Mesenchymal stem cell (in vitro differentiated cells and primary cell): ENCODE data around the gene RSAD1.

Experiments
- DNase-seq: peaks from one replicate; pipeline ENCODE4 v3.0.0-alpha.2; 2013
- H2AFZ ChIP-seq: one replicate; pipeline ENCODE4 v1.6.1; 2013; ENCODE audit warnings: low read depth, mild to moderate bottlenecking, control low read depth, inconsistent platforms, low read length, moderate library complexity
- H2AK5ac ChIP-seq: 2 replicates; pipeline ENCODE4 v1.6.1; 2013; ENCODE audit warnings: low read length, moderate library complexity, mild to moderate bottlenecking, inconsistent platforms; ENCODE audit not compliant: severe bottlenecking
- H2BK120ac ChIP-seq: one replicate; pipeline ENCODE4 v1.6.1; 2013; ENCODE audit warnings: low read depth, mild to moderate bottlenecking, inconsistent platforms, low read length, moderate library complexity
- H2BK12ac ChIP-seq, 2 experiments: one replicate each; pipeline ENCODE4 v1.6.1; 2013; ENCODE audit warnings: inconsistent platforms in 2 of 2, low read length in 2 of 2, mild to moderate bottlenecking in 2 of 2, moderate library complexity in 2 of 2, control low read depth in 1 of 2
- H2BK15ac ChIP-seq: one replicate; pipeline ENCODE4 v1.6.1; 2013; ENCODE audit warnings: mild to moderate bottlenecking, low read depth, inconsistent platforms; ENCODE audit not compliant: poor library complexity, severe bottlenecking
- H2BK5ac ChIP-seq: 2 replicates; pipeline ENCODE4 v1.6.1; 2013; ENCODE audit warnings: low read depth, mild to moderate bottlenecking, low read length, control low read depth, inconsistent platforms; ENCODE audit not compliant: poor library complexity, severe bottlenecking
- H3K14ac ChIP-seq, 2 experiments: one replicate each; pipeline ENCODE4 v1.6.1; 2013; ENCODE audit warnings: inconsistent platforms in 2 of 2, low read length in 2 of 2, control low read depth in 1 of 2, mild to moderate bottlenecking in 1 of 2, moderate library complexity in 1 of 2
- H3K18ac ChIP-seq, 2 experiments: one replicate each; pipeline ENCODE4 v1.6.1; 2013; ENCODE audit warnings: inconsistent platforms in 2 of 2, low read length in 2 of 2, control low read depth in 1 of 2, low read depth in 1 of 2, mild to moderate bottlenecking in 1 of 2
- H3K23ac ChIP-seq, 2 experiments: one replicate each; pipeline ENCODE4 v1.6.1; 2013; ENCODE audit warnings: inconsistent platforms in 2 of 2, low read length in 2 of 2, mild to moderate bottlenecking in 2 of 2, moderate library complexity in 2 of 2, control low read depth in 1 of 2
- H3K27ac ChIP-seq: 2 replicates; pipeline ENCODE4 v1.5.1; 2013; ENCODE audit warnings: mild to moderate bottlenecking, moderate library complexity, low read length, control low read depth, inconsistent platforms; ENCODE audit not compliant: poor library complexity, severe bottlenecking
- H3K27me3 ChIP-seq, 2 experiments: 2 replicates each; pipeline versions ENCODE4 v1.6.1 to v1.7.0; 2013; ENCODE audit warnings: low read length in 2 of 2, mild to moderate bottlenecking in 2 of 2, moderate library complexity in 2 of 2, control low read depth in 1 of 2, inconsistent platforms in 1 of 2; ENCODE audit not compliant: control insufficient read depth in 1 of 2, insufficient read depth in 1 of 2
- H3K36me3 ChIP-seq, 2 experiments: 2 replicates each; pipeline versions ENCODE4 v1.6.1 to v1.7.0; 2013; ENCODE audit warnings: low read length in 2 of 2, control low read depth in 1 of 2, inconsistent platforms in 1 of 2, low read depth in 1 of 2, mild to moderate bottlenecking in 1 of 2; ENCODE audit not compliant: insufficient read depth in 2 of 2, control insufficient read depth in 1 of 2
- H3K4ac ChIP-seq, 2 experiments: one replicate each; pipeline ENCODE4 v1.6.1; 2013; ENCODE audit warnings: inconsistent platforms in 2 of 2, low read length in 2 of 2, mild to moderate bottlenecking in 2 of 2, moderate library complexity in 2 of 2, control low read depth in 1 of 2, low read depth in 1 of 2
- H3K4me1 ChIP-seq: 2 replicates; pipeline ENCODE4 v1.6.1; 2013; ENCODE audit warnings: low read depth, low read length, control low read depth; ENCODE audit not compliant: control insufficient read depth, insufficient read depth
- H3K4me2 ChIP-seq: 2 replicates; pipeline ENCODE4 v1.6.1; 2013; ENCODE audit warnings: low read length, mild to moderate bottlenecking, inconsistent platforms; ENCODE audit not compliant: poor library complexity, severe bottlenecking
- H3K4me3 ChIP-seq, 2 experiments: 2 replicates each; pipeline versions ENCODE4 v1.5.1 to v1.7.0; 2013; ENCODE audit warnings: low read length in 2 of 2, mild to moderate bottlenecking in 2 of 2, control low read depth in 1 of 2, low read depth in 1 of 2; ENCODE audit not compliant: insufficient read depth in 1 of 2
- H3K79me1 ChIP-seq: replicated peaks from 2 replicates; pipeline ENCODE4 v1.6.1; 2013; ENCODE audit warnings: mild to moderate bottlenecking, control low read depth, low read length, inconsistent platforms; ENCODE audit not compliant: poor library complexity, severe bottlenecking
- H3K9ac ChIP-seq: 2 replicates; pipeline ENCODE4 v1.7.0; 2013; ENCODE audit warnings: mild to moderate bottlenecking, low read length, moderate library complexity
- H3K9me3 ChIP-seq: 2 replicates; pipeline ENCODE4 v1.7.0; 2013; ENCODE audit warnings: mild to moderate bottlenecking, low read length; ENCODE audit not compliant: control insufficient read depth
- H4K8ac ChIP-seq: one replicate; pipeline ENCODE4 v1.6.1; 2013; ENCODE audit warnings: inconsistent platforms, mild to moderate bottlenecking, low read length, moderate library complexity
- H4K91ac ChIP-seq: one replicate; pipeline ENCODE4 v1.6.1; 2013; ENCODE audit warnings: mild to moderate bottlenecking, low read length, inconsistent platforms
- WGBS: methylation state at CpG from one replicate; pipeline ENCODE4 v1.1.7; 2013; ENCODE audit warnings: mixed read lengths; 5-methylcytosine and 5-hydroxymethylcytosine counted together

RSAD1 gene

DNA sequence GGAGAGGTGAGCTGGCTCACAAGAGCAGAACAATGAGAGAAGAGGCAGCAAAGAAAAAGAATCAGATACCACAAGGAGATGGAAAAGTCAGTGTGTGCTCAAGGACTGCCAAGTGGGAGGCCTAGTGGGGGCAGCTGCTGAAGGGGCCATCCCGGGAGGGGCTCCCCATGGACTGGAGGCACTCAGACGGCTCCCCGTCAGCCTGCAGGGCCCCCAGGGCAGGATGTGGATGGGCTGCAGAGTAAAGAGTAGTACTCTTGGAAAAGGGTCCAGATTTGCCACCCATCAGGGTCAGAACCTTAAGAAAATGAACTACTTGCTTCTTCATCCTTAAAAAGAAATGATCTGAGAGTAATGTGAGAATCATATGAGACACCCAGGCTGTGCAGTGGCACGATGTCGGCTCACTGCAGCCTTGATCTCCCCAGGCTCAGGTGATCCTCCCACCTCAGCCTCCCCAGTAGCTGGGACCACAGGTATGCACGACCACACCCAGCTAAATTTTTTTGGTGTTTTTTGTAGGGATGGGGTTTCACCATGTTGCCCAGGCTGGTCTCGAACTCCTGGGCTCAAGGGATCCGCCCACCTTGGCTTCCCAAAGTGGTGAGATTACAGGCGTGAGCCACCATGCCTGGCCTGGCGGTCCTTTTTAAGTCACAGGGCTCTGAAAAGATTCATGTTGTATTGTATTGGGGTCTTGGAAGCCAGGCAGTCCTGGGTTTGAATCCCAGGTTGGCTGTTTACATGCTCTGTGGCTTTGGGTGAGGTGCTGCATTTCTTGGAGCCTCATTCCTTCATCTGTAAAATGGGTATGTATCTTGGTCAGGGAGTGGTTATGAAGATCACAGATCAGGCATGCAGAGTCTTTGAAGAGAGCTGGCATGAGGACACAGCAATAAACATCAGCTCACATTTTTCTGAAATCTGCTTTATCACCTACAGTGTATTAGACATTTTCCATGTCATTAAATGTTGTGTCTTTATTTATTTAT is 37.5 kb upstream of the RSAD1 start:
- no peak overlapping the region for H4K8ac ChIP-seq
- DNase-seq: no peak
- no peak overlapping the region for H4K91ac ChIP-seq
- H3K27ac ChIP-seq: no peak overlapping the region
- H3K4me2 ChIP-seq: no peak overlapping the region
- peaks cover 14% of the 10 kb centered on the region for H3K79me1 ChIP-seq
- no peak overlapping the region for H3K14ac ChIP-seq
- H2BK5ac ChIP-seq: no peak overlapping the region
- H3K4me3 ChIP-seq: no peak overlapping the region
- H3K4ac ChIP-seq: no peak overlapping the region
- H3K23ac ChIP-seq: no peak overlapping the region
- no peak overlapping the region for H2BK15ac ChIP-seq
- no peak overlapping the region for H2BK12ac ChIP-seq
- H3K4me1 ChIP-seq: peaks cover 2% of the 10 kb centered on the region
- no peak overlapping the region for H2AK5ac ChIP-seq
- no peaks in the 10 kb centered on the region for H3K27me3 ChIP-seq
- H3K9me3 ChIP-seq: no peaks in the 10 kb centered on the region
- H3K9ac ChIP-seq: no peak overlapping the region
- H2BK120ac ChIP-seq: no peak overlapping the region
- peaks cover 5 to 6% of the 10 kb centered on the region in 2 experiments for H3K36me3 ChIP-seq
- WGBS: 94% methylated on average over 8 of the region's 10 CpGs
- no peak overlapping the region for H3K18ac ChIP-seq
- no peak overlapping the region for H2AFZ ChIP-seq

DNA sequence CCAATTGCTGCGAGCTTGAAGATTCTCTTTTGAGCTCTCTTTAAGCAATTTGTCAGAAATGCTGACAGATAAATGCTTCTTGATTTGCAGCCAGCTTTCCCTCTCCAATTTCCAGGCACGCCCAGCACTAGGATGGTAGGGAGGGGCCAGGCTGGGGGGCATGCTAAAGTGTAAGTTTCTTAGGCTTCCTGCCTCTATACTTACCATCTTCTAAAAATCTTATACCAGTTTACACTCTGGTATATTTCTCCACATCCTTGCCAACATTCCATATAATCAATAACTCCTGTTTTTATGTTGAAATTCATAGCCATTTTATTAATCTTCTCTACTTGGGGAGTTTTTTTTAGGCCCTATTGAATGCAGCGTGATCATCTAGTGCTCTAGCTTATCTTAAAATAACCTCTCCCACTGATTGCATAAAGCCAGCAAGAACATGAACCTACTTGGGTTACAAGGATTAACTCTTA is 35.1 kb upstream of the RSAD1 start:
- no peak overlapping the region for H2BK5ac ChIP-seq
- H2BK15ac ChIP-seq: no peak overlapping the region
- H3K27ac ChIP-seq: no peak overlapping the region
- no peak overlapping the region for H3K4ac ChIP-seq
- no peak overlapping the region for H3K4me3 ChIP-seq
- H2AK5ac ChIP-seq: no peak overlapping the region
- no peaks in the 10 kb centered on the region for H3K9me3 ChIP-seq
- H4K8ac ChIP-seq: no peak overlapping the region
- no peak overlapping the region for H3K9ac ChIP-seq
- no peak overlapping the region for H3K14ac ChIP-seq
- no peak overlapping the region for H2BK120ac ChIP-seq
- no peak overlapping the region for H3K23ac ChIP-seq
- H3K4me2 ChIP-seq: no peak overlapping the region
- H3K79me1 ChIP-seq: peaks cover 16% of the 10 kb centered on the region
- no peak overlapping the region for H3K18ac ChIP-seq
- H4K91ac ChIP-seq: no peak overlapping the region
- no peak overlapping the region for H2AFZ ChIP-seq
- H3K36me3 ChIP-seq: peaks cover 0 to 6% of the 10 kb centered on the region in 2 experiments
- DNase-seq: no peak
- peaks cover 2% of the 10 kb centered on the region for H3K4me1 ChIP-seq
- H2BK12ac ChIP-seq: no peak overlapping the region
- H3K27me3 ChIP-seq: no peaks in the 10 kb centered on the region
- 50% methylated on average over 3 of the region's 3 CpGs for WGBS

DNA sequence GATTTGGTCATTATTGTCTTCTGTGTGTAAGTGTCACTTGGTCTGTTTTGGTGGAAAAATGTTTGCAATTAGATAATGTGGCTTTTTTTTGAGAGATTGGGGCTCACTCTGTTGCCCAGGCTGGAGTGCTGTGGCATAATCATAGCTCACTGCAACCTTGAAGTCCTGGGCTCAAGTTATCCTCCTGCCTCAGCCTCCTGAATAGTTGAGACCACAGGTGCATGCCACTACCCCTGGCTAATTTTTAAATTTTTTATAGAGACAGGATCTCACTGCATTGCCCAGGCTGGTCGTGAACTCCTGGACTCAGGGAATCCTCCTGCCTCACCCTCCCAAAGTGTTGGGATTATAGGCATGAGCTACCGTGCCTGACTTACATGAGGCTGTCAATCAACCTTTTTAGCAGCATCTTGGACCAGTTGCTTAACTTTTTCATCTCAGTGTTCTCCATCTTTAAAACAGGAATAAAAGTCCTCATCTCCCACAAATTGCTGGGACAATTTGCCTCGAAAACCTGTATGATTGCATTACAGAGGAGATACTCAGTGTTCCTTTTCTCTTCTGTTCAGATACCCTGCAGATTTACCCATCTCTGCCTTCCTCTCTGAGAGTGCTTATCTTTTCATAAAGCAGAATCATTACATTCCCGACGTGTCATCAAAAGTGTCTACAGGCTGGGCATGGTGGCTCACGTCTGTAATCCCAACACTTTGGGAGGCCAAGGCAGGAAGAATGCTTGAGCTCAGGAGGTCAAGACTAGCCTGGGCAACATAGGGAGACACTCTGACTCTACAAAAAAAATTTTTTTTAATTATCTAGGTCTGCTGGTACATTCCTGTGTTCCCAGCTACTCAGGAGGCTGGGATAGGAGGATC is 33.6 kb upstream of the RSAD1 start:
- H2BK15ac ChIP-seq: no peak overlapping the region
- no peak overlapping the region for H4K8ac ChIP-seq
- no peak overlapping the region for H3K18ac ChIP-seq
- no peak overlapping the region for H3K23ac ChIP-seq
- H3K4me2 ChIP-seq: no peak overlapping the region
- no peak overlapping the region for H2AK5ac ChIP-seq
- H2BK12ac ChIP-seq: no peak overlapping the region
- over 99% methylated on average over 6 of the region's 6 CpGs for WGBS
- no peak for DNase-seq
- H3K4ac ChIP-seq: no peak overlapping the region
- no peak overlapping the region for H2AFZ ChIP-seq
- no peak overlapping the region for H3K27ac ChIP-seq
- H2BK120ac ChIP-seq: no peak overlapping the region
- H3K36me3 ChIP-seq: peaks cover 0 to 3% of the 10 kb centered on the region in 2 experiments
- no peaks in the 10 kb centered on the region for H3K27me3 ChIP-seq
- H3K4me3 ChIP-seq: no peak overlapping the region
- H2BK5ac ChIP-seq: no peak overlapping the region
- no peak overlapping the region for H4K91ac ChIP-seq
- no peak overlapping the region for H3K14ac ChIP-seq
- no peaks in the 10 kb centered on the region for H3K9me3 ChIP-seq
- peaks cover 2% of the 10 kb centered on the region for H3K4me1 ChIP-seq
- H3K9ac ChIP-seq: no peak overlapping the region
- H3K79me1 ChIP-seq: peaks cover 17% of the 10 kb centered on the region
